Kasumi-1 (cell line): Measurements from ENCODE around the gene CADPS.
A peak's percentile ranks its signal among the peaks of the same experiment; 100 is the strongest.

Source experiments
- DNase-seq, 2 experiments: peaks; one replicate each; lab custom pipeline; 2025; lab: John Stamatoyannopoulos, UW

CADPS gene

GRCh38 chr3:62636235-62636826 is 238.9 kb downstream of the CADPS start:
- no peak for DNase-seq

DNA sequence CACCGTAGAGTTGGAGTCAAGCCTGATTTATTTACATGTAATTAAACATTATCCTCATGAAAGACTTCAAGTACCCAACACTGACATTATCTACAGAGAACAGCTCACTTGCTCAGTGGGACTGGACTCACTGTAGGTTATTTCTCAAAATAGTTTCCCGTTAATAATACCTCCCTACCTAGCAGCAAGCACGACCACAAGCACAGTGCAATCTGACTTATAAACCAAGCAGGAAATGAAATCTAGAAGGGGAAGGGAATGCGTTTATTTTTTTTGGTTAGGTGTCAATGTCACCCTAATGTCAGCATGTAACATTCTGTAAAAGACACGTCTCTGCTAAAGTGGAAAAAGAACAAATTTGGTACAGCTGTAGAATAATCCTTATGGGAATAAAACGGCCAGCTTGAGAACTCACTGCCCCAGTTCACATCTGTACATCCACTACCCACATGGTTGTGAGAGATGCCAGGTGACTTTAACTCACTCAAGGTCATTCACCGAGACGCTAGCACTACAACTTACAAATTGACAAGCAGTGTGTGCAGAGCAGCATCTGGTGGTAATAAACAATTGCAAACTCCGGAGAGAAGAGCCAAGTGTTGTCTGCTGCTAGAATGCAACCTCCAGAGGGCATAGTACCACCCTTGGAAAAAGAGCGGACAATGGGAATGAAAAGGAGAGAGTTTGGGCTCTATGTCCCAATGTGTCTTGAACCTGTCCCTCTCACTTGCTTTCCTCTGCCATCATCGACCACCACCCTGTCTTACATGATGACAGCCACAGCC is 242.5 kb downstream of the CADPS start:
- no peak for DNase-seq

DNA sequence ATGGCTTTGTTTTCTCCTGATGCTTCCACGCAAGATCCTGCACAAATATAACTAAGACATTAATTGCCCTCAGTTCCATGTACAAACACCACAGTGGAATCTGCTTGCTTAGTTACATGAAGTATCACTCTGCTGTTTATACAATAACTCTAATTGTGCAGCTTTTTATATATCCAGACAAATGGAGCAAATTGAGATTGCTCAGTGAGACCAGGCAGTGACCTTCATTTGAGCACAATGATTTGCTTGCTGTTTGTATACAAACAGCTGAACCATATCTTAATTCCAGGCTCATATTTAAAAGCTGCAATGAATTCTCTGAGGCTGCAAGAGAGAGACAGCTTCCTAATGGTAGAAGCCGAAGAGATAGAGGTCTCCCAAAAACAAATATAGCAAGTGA is 243.7 kb downstream of the CADPS start:
- DNase-seq, result no peak

DNA sequence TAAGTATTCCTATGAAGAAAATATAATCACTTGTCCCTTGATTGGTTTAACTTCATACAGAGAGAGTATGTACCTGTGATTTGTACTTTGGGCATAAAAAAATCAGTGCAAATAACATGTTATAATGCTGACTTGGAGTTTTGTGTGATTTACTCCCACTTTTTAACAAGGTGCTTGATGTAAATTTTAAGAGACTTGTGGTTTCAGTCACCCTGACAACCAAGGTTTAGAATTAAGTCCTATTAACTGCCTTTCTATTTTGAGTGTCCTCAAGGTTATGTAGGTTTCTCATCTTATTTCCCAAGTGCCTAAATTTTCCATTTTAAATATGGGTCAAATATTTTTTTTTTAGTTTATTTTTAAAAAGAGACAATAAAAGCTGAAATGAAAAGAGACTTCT is 244.6 kb downstream of the CADPS start:
- no peak for DNase-seq

DNA sequence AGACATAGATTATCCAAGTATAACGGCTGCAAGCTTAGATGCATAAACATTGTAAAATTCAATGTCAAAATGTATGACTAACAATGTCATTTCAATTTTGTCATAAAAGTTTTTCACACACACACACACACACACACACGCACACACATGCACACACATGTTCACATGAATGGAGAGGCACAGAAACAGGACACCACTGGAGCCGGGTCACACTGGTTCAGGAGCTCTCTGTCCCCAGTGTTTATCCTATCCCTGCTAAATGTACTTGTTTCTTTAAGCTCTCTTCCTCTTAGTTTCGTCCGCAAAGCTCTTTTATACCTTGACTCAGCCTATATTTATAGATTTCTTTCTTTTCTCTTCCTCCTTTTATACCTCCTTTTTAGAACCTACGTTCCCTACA is 249.9 kb downstream of the CADPS start:
- no peak for DNase-seq

DNA sequence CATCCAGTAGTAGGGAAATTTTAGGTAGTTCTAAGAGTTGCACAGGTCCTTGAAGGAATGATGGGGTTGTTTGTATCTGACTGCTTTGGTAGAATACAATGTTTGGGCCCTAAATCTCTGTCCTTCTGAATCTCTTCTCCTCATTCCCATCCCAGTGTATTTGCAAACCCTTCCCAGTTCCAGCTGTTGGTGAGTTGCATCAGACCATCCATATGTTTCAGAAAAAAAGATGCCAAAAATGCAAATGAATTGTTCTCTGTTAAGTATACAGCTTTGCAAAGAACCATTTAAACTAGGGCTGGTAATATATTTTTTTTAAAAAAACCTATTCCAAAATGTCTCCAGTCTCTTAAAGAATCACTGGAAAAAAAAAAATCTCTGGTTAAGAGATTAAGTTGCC is 251.0 kb downstream of the CADPS start:
- DNase-seq, result no peak

GRCh38 chr3:62622553-62623174 is 252.6 kb downstream of the CADPS start:
- DNase-seq, result peak; percentile 72 to 75

GRCh38 chr3:62621925-62622324 is 253.3 kb downstream of the CADPS start:
- no peak for DNase-seq

- no peak for DNase-seq
Measured at GRCh38 chr3:62621176-62621575, 254.0 kb downstream of the CADPS start.

DNA sequence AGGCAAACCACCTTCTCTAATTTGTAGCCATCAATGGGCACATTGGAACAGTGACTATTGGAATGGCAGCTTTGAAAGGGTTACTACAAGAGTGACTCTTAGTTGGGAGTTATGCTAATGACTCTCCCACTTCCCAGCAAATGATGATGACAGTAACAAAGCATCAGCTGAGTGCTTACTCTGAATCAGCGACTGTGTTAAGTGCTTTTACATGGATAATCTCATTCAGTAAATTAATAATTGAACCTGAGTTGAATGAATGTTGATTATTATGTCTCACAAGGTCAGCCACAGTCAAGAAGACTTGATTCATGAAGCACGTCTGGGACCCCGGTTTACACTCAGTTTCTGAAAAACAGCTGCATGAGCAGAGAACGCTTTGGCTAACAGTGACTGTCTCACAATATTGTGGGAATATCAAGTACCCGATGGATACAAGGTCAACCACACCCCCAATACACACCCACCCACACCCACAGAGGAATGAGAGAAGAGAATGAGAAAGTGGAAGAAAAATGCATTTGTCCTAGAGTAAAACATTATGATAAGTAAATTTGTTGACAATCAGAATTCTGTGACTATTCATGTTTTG is 259.9 kb downstream of the CADPS start:
- no peak for DNase-seq

DNA sequence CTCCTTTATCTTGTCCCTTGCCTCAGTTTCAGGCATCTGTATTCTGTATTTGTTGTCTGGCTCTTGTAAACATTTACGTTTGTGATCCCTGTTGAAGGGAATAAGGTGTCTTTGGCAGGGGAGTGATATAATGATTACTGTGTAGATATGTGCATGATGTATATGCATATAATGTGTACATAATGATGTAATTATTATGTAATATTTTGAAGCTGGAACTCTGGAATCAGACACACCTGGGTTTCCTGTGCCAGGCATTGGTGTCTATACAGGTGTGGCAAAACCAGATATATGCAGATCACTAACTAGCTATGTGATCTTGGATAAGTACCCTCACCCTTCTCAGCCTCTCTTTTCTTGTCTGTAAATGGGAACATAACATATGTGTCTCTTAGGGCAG is 260.7 kb downstream of the CADPS start:
- DNase-seq, result no peak

DNA sequence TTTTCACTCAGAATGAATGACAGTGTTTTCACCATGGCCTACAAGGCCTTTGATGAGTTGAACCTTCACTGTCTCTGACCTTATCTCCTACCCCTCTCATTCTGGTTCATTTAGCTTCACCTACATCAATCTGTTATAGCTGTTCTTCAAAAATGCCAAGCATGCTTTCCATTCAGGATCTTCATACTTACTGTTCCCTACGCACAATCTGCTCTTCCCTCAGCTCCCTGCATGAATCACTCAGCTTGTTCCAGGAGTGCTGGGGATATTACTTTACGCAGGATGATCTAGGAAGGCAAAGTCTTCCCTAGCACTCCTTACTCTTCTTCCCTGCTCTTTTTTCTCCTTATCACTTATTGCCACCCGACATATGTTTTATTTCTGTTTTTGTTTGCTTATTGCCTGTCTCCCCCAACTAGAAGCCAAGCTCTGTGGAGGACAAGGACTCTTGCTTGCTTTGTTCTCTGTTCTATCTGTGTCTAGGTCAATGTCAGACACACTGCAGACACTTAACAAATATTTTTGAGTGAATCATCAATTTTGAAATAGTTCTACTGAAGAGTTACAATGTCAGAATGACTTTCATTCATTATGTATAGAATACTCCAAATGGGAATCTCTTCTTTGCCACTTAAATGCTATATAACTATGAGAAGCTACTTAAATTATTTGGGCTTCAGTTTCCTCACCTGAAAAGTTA is 263.5 kb downstream of the CADPS start:
- DNase-seq, result no peak

DNA sequence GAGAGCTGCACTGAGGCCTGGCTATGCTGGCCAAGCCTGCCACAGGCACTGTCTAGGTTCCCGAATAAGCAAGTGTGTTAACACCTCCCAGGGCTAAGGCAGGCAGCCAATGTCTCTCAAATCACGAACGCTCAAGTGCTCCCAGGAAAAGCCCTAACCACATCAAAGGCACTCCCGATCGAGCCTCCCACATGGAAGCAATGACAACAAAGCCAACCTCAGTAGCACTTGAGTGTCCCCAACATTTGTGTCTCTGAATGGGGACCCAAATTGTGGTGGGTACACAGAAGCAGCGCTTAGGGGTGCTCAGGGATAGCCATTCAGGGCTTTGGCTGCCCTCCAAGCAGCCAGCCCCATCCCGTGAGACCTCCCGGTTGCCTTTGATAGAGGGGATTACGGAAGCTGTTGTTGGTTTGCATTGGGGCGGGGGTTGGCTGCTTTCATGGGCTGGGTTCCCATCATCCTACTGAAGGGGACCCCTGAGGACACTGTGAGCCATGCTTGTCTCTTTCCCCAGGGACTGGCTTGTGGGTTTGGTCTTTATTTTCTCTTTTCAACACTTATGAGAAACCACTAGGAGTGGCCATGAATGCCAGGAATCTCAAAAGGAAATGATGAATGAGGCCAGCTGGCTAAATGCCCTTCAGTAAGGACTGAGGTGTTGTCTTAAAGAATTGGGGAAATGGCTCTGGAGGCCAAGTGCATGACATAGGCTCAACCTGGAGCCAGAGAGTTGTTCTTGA is 267.8 kb downstream of the CADPS start:
- DNase-seq, result no peak

DNA sequence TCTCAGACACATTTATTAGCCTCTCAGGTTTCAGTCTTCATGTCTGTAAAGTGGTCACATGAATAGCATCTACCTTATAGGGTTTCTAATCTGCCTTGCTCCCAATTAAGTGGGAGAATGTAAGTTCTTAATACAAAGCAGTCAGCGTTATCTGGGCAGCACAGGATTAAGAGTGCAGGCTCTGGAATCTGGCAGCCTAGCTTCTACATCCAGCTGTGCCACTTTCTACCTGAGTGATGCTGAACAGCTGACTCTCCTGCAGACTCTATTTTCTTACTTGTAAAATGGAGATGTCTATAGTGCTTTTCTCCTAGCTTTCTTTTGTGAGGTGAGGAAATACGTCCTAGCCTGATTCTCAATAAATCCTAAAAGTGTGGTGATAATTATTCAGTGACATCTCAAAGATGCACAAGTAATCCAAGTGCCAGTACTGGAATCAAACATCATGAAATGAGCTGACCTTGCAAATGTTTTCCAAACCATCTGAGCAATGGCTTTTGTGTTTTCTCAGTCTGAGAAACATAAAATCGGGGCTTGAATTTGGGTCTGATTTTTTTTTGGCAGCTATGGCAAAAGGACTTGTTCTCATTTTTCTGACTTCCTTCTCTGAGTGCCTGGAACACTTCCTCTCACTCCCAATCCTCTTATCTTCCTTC is 269.7 kb downstream of the CADPS start:
- no peak for DNase-seq

- no peak for DNase-seq
Measured at GRCh38 chr3:62604751-62605351, 270.4 kb downstream of the CADPS start.

DNA sequence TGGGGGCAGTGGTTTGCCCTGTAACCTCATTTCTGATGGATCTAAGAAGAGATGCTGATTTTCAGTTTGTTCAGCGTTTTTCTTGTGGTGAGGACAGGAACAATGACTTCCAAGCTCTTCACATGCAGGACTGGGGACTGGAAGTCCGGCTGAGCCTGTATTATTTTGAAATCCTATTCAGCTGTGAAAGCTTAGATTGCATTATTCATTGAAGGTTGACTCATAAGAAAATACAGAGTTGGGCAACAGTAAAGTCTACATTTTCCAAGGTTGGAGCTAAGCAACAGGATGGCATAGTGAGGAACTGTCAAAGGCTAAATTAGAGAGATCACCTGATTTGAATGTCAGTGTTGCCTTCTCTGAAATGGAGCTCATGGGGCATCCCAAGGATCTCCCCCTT is 270.9 kb downstream of the CADPS start:
- DNase-seq, result no peak

DNA sequence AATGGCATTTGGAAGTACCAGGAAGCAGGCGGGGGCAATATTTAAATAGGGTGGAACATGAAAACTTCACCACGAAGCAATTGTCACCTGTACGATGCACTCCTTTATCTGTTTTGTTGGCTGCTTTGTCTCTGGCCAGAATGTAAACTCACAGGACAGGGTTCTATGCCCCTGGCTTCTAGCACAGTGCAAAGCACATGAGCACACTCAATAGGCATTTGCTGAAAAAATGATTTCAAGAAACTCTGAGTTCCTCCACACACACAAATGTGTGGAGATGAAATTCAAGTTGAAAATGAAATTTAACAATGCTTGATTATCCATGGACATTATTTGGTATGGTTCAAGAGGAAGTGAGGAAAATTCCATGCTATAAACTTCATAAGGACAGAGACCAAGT is 272.2 kb downstream of the CADPS start:
- DNase-seq, result no peak

GRCh38 chr3:62602129-62602770 is 273.0 kb downstream of the CADPS start:
- DNase-seq, result no peak

- no peak for DNase-seq
Measured at GRCh38 chr3:62601238-62602070, 273.8 kb downstream of the CADPS start.
